GM12878 (cell line): ENCODE results near the gene BPIFB4. TPM values are rescaled to one million over a fixed set of nuclear protein-coding genes. Genes with fewer than 3 reads are reported as not detected.

Source experiments
- ATAC-seq: fragments of 200-7000 bp; cut with Tn5 transposase; 3 replicates; pipeline ENCODE4 v1.9.1; 2020; ENCODE audit warnings: mild to moderate bottlenecking, moderate library complexity
- BruUV-seq: library from RNA; stranded (reverse); fragments of 400-500 nt; replicated peaks from 2 replicates; lab custom pipeline; 2021; lab: Mats Ljungman, UMichigan
- CTCF ChIA-PET: fragments of 300-600 bp; sonication (Branson Sonifier 250); formaldehyde crosslinking; extraction: SDS; loops from one replicate; lab custom pipeline; 2021; ENCODE audit warnings: inconsistent platforms; lab: Yijun Ruan, JAX
- POLR2A ChIA-PET: fragments of 350-600 bp; formaldehyde crosslinking; extraction: SDS; loops from one replicate; lab custom pipeline; 2021; ENCODE audit warnings: inconsistent platforms; lab: Charles Lee
- RAD21 ChIA-PET: fragments of 300-600 bp; sonication (Branson Sonifier 250); formaldehyde crosslinking; loops from one replicate; lab custom pipeline; 2023; ENCODE audit warnings: antibody characterized with exemption; ENCODE audit not compliant: unreplicated experiment; lab: Charles Lee
- SMC1A ChIA-PET: fragments of 300-600 bp; sonication (Branson Sonifier 250); formaldehyde crosslinking; loops from one replicate; lab custom pipeline; 2023; ENCODE audit not compliant: unreplicated experiment, uncharacterized antibody; lab: Charles Lee
- DNase-seq: peaks from one replicate; pipeline ENCODE4 v3.0.0-alpha.2; 2011; ENCODE audit warnings: low read depth, low spot score
- FAIRE-seq: peaks from 3 replicates; lab custom pipeline; 2011; peaks lifted over from hg19 to GRCh38; lab: Jason Lieb, UNC
- H2AFZ ChIP-seq: 2 replicates; pipeline ENCODE4 v1.6.0; 2011; ENCODE audit warnings: low read depth, low read length, control low read depth; ENCODE audit not compliant: control insufficient read depth
- H3K27ac ChIP-seq: 2 replicates; pipeline ENCODE4 v1.5.1; 2011; ENCODE audit warnings: control low read depth; ENCODE audit not compliant: control insufficient read depth, insufficient read depth
- H3K27me3 ChIP-seq, 2 experiments: replicated peaks in 1 of 2; 2 replicates each; pipeline versions ENCODE4 v1.6.0 to v1.6.1; 2011; ENCODE audit warnings: low read length in 1 of 2; ENCODE audit not compliant: control insufficient read depth in 2 of 2, insufficient read depth in 2 of 2
- H3K36me3 ChIP-seq, 2 experiments: 2 replicates each; pipeline ENCODE4 v1.5.1; 2011; ENCODE audit warnings: low read length in 1 of 2; ENCODE audit not compliant: control insufficient read depth in 2 of 2, insufficient read depth in 2 of 2
- H3K4me1 ChIP-seq: 2 replicates; pipeline ENCODE4 v1.6.1; 2011; ENCODE audit warnings: mild to moderate bottlenecking, low read length, moderate library complexity, mixed read lengths; ENCODE audit not compliant: control insufficient read depth, insufficient read depth
- H3K4me2 ChIP-seq: 2 replicates; pipeline ENCODE4 v1.6.0; 2011; ENCODE audit warnings: control low read depth; ENCODE audit not compliant: control insufficient read depth, insufficient read depth
- H3K4me3 ChIP-seq: fragments of 200-600 bp; sonication (generic); 2 replicates; pipeline ENCODE4 v1.5.1; 2016
- H3K79me2 ChIP-seq: 2 replicates; pipeline ENCODE4 v1.6.0; 2011; ENCODE audit warnings: low read length; ENCODE audit not compliant: control insufficient read depth, insufficient read depth
- H3K9ac ChIP-seq: 2 replicates; pipeline ENCODE4 v1.8.0; 2011; ENCODE audit warnings: low read length, control low read depth, mixed read lengths; ENCODE audit not compliant: control insufficient read depth, insufficient read depth
- H3K9me3 ChIP-seq: replicated peaks from 3 replicates; pipeline ENCODE4 v1.5.1; 2011; ENCODE audit warnings: mild to moderate bottlenecking, low read length; ENCODE audit not compliant: control insufficient read depth, insufficient read depth
- H4K20me1 ChIP-seq: 2 replicates; pipeline ENCODE4 v1.6.0; 2011; ENCODE audit not compliant: control insufficient read depth, insufficient read depth
- ATF2 ChIP-seq: IDR thresholded peaks from 2 replicates; pipeline ENCODE4 v1.6.1; 2012; ENCODE audit warnings: low read length, inconsistent platforms
- BHLHE40 ChIP-seq, 2 experiments: fragments of 450-650 bp in 1 of 2; IDR thresholded peaks; 2 replicates each; pipeline ENCODE4 v1.6.1; 2011 to 2017; ENCODE audit warnings: low read depth in 2 of 2, borderline replicate concordance in 1 of 2, improper control_type of control experiment in 1 of 2, low read length in 1 of 2, mild to moderate bottlenecking in 1 of 2
- CHD2 ChIP-seq: IDR thresholded peaks from 2 replicates; pipeline ENCODE4 v1.6.1; 2011; ENCODE audit warnings: low read depth, low read length, improper control_type of control experiment, borderline replicate concordance
- CHD4 ChIP-seq: fragments of 200-600 bp; sonication (generic); IDR thresholded peaks from 2 replicates; pipeline ENCODE4 v1.6.1; 2016; ENCODE audit warnings: mild to moderate bottlenecking
- ESRRA ChIP-seq: IDR thresholded peaks from 2 replicates; pipeline ENCODE4 v1.6.1; 2012; ENCODE audit warnings: mild to moderate bottlenecking, low read length, improper control_type of control experiment
- FOXK2 ChIP-seq: fragments of 450-650 bp; IDR thresholded peaks from 2 replicates; pipeline ENCODE4 v1.6.1; 2017; ENCODE audit warnings: mild to moderate bottlenecking, moderate library complexity
- FOXM1 ChIP-seq: IDR thresholded peaks from 2 replicates; pipeline ENCODE4 v1.6.1; 2012; ENCODE audit warnings: low read depth, mild to moderate bottlenecking, inconsistent platforms, low read length, moderate library complexity
- MYC ChIP-seq: IDR thresholded peaks from 2 replicates; pipeline ENCODE4 v1.6.1; 2011; ENCODE audit warnings: mild to moderate bottlenecking, low read length, moderate library complexity, inconsistent platforms; ENCODE audit not compliant: insufficient read depth, insufficient replicate concordance, insufficient read length, severe bottlenecking
- NFYB ChIP-seq: IDR thresholded peaks from 2 replicates; pipeline ENCODE4 v1.6.1; 2011; ENCODE audit warnings: low read depth, mild to moderate bottlenecking, low read length, improper control_type of control experiment, moderate library complexity; ENCODE audit not compliant: insufficient read depth
- SREBF1 ChIP-seq: IDR thresholded peaks from 2 replicates; pipeline ENCODE4 v1.6.1; 2012; ENCODE audit warnings: mild to moderate bottlenecking, low read length
- SREBF2 ChIP-seq: IDR thresholded peaks from 2 replicates; pipeline ENCODE4 v1.6.1; 2012; ENCODE audit warnings: mild to moderate bottlenecking, low read length
- TCF7 ChIP-seq: IDR thresholded peaks from 2 replicates; pipeline ENCODE4 v1.6.1; 2014; ENCODE audit warnings: antibody characterized with exemption, borderline replicate concordance
- WRNIP1 ChIP-seq: IDR thresholded peaks from 2 replicates; pipeline ENCODE4 v1.6.1; 2011; ENCODE audit warnings: low read depth, low read length, improper control_type of control experiment, borderline replicate concordance
- ZBTB33 ChIP-seq: fragments of 450-650 bp; IDR thresholded peaks from 2 replicates; pipeline ENCODE4 v1.6.1; 2017; ENCODE audit warnings: mild to moderate bottlenecking
- ZBTB4 ChIP-seq: fragments of 450-650 bp; formaldehyde crosslinking; IDR thresholded peaks from 2 replicates; pipeline ENCODE4 v1.4.0; 2022; ENCODE audit warnings: mild to moderate bottlenecking, moderate library complexity
- ZNF207 ChIP-seq: fragments of 450-650 bp; IDR thresholded peaks from 2 replicates; pipeline ENCODE4 v1.6.1; 2014; ENCODE audit warnings: antibody characterized with exemption, mild to moderate bottlenecking, borderline replicate concordance
- ZNF384 ChIP-seq: IDR thresholded peaks from 2 replicates; pipeline ENCODE4 v1.6.1; 2012; ENCODE audit warnings: low read depth, mild to moderate bottlenecking, low read length, improper control_type of control experiment, borderline replicate concordance
- WGBS: methylation state at CpG from one replicate; pipeline ENCODE4 v1.1.6; 2016; ENCODE audit warnings: low lambda C conversion rate; ENCODE audit not compliant: insufficient replicate concordance, insufficient coverage; ENCODE audit errors: missing lambda C conversion rate; 5-methylcytosine and 5-hydroxymethylcytosine counted together
- in situ Hi-C: fragments of 300-500 bp; cut with MboI; formaldehyde crosslinking; loops from 9 replicates; pipeline ENCODE4 v1.14.3; 2018; ENCODE audit warnings: mixed read lengths
- intact Hi-C: fragments of 100-400 bp; cut with micrococcal nuclease; formaldehyde crosslinking; loops from one replicate; pipeline ENCODE4 v1.14.2; 2022; ENCODE audit not compliant: unreplicated experiment
- polyA plus RNA-seq, 11 experiments: library from polyadenylated mRNA; depleted of rRNA in 4 of 11; unstranded in 6 of 11; stranded (reverse) in 5 of 11; fragments of >200 nt; fragmentation: Nextera tagmentation in 4 of 11; fragmentation: Illumina TruSeq in 1 of 11; extraction: Ambion mirVana in 4 of 11; extraction: Trizol in 1 of 11; gene quantifications; 1 replicate in 1 of 11; 2 replicates in 10 of 11; pipeline versions ENCODE4 v1.2.1 to v1.2.3, GENCODE V29; 2011 to 2016; ENCODE audit warnings: inconsistent platforms in 2 of 11, missing spikeins in 2 of 11, low read depth in 1 of 11
- total RNA-seq, 4 experiments: library from RNA; depleted of rRNA in 3 of 4; stranded (reverse); fragments of >200 nt in 3 of 4; fragmentation: Illumina TruSeq in 1 of 4; extraction: Trizol in 1 of 4; gene quantifications; 2 replicates each; pipeline versions ENCODE4 v1.2.1 to v1.2.3, GENCODE V29; 2013 to 2021

Gene BPIFB4
- total and polyA plus RNA-seq, 10 of the 15 experiments (the other 5 are each of a cell fraction or from before 2014, with no cell fraction given): 0.12 TPM; not detected in 9

- in situ Hi-C loops: no loop called here
- ChIA-PET SMC1A (no interaction called here), POLR2A (no interaction called here), CTCF (no interaction called here), RAD21 (no interaction called here)
- ATAC-seq (no peak), FAIRE-seq (no peak), DNase-seq (no peak)
- no peak overlapping the region for H3K27ac ChIP-seq
- H3K4me3 ChIP-seq: no peak overlapping the region
- H3K9me3 ChIP-seq: no peaks in the 10 kb centered on the region
- no peaks in the 10 kb centered on the region for H3K27me3 ChIP-seq
- no peak overlapping the region for H3K9ac ChIP-seq
- intact Hi-C loops: loop anchor here (10.0 kb wide), 1 partner anchor 61 kb away; no protein-coding TSS in a partner anchor
- H3K4me1 ChIP-seq: no peaks in the 10 kb centered on the region
- H3K36me3 ChIP-seq: no peaks in the 10 kb centered on the region
- BruUV-seq: no TSS peak
- no peaks in the 10 kb centered on the region for H4K20me1 ChIP-seq
- H3K79me2 ChIP-seq: no peaks in the 10 kb centered on the region
- 38% methylated on average over 6 of the region's 6 CpGs for WGBS
- H2AFZ ChIP-seq: no peak overlapping the region
- H3K4me2 ChIP-seq: no peak overlapping the region
- TF ChIP-seq TCF7 (no peak), SREBF1 (no peak), WRNIP1 (no peak), FOXM1 (no peak), ESRRA (no peak), CHD4 (no peak), ZBTB4 (CRISPR knock-in tag) (no peak), ATF2 (no peak), ZBTB33 (no peak), SREBF2 (no peak), ZNF207 (no peak), ZNF384 (no peak), MYC (no peak), BHLHE40 (IDR thresholded peaks at IDR 0.05; ENCODE audit: borderline replicate concordance in 1 of 2, low read depth in 2 of 2, low read length in 1 of 2) (no peak), CHD2 (no peak), FOXK2 (no peak), NFYB (no peak)
Observed at GRCh38 chr20:33113387-33113908, 34.0 kb downstream of the BPIFB4 start.
